Kidney (tissue), 14 donors: ENCODE results near the gene AOX1. TPM values are rescaled to one million over a fixed set of nuclear protein-coding genes. Genes with fewer than 3 reads are reported as not detected.

ENCODE experiments used
- DNase-seq, 5 donors: peaks; one replicate each; pipeline ENCODE4 v3.0.0-alpha.2; 2013 to 2020
- FAIRE-seq: peaks from 2 replicates; lab custom pipeline; 2012; peaks lifted over from hg19 to GRCh38; lab: Jason Lieb, UNC
- H3K27ac ChIP-seq, 2 donors: one replicate each; pipeline ENCODE4 v1.7.0; 2013; ENCODE audit warnings: low read depth in 2 of 2, low read length in 2 of 2, inconsistent platforms in 1 of 2
- H3K27me3 ChIP-seq: one replicate; pipeline ENCODE4 v1.7.1; 2013; ENCODE audit warnings: low read length, inconsistent platforms; ENCODE audit not compliant: control insufficient read depth, insufficient read depth
- H3K36me3 ChIP-seq, 3 donors: one replicate each; pipeline versions ENCODE4 v1.7.0 to v1.7.1; 2013; ENCODE audit warnings: low read length in 3 of 3, control low read depth in 1 of 3, inconsistent platforms in 1 of 3; ENCODE audit not compliant: insufficient read depth in 3 of 3, control insufficient read depth in 2 of 3
- H3K4me1 ChIP-seq, 3 donors: one replicate each; pipeline versions ENCODE4 v1.7.0 to v1.7.1; 2013; ENCODE audit warnings: low read length in 3 of 3, inconsistent platforms in 1 of 3, low read depth in 1 of 3; ENCODE audit not compliant: control insufficient read depth in 2 of 3, insufficient read depth in 2 of 3
- H3K4me3 ChIP-seq, 3 donors: one replicate each; pipeline versions ENCODE4 v1.7.0 to v1.8.1; 2013; ENCODE audit warnings: low read length in 3 of 3, control low read depth in 1 of 3, inconsistent platforms in 1 of 3
- H3K9ac ChIP-seq, 3 donors: one replicate each; pipeline versions ENCODE4 v1.7.0 to v1.7.1; 2013; ENCODE audit warnings: low read length in 3 of 3, control low read depth in 1 of 3, inconsistent platforms in 1 of 3
- H3K9me3 ChIP-seq, 3 donors: one replicate each; pipeline versions ENCODE4 v1.7.0 to v1.7.1; 2013; ENCODE audit warnings: low read length in 3 of 3, control low read depth in 1 of 3, inconsistent platforms in 1 of 3; ENCODE audit not compliant: control insufficient read depth in 2 of 3, insufficient read depth in 1 of 3
- intact Hi-C: fragments of 100-400 bp; cut with DNase I; formaldehyde crosslinking; loops from one replicate; pipeline ENCODE4 v1.11.1; 2022
- polyA plus RNA-seq: library from polyadenylated mRNA; stranded (reverse); fragments of 350-450 nt; fragmentation: Illumina TruSeq; extraction: RNeasy Lipid Tissue Mini Kit (QIAGEN cat#74804); gene quantifications from one replicate; pipeline ENCODE4 v1.2.3, GENCODE V29; 2014; ENCODE audit warnings: low read depth, low replicate concordance; ENCODE audit not compliant: insufficient read depth
- total RNA-seq: library from RNA; stranded (reverse); fragmentation: NEBNext Ultra II Directional; extraction: Animal tissue kit (Norgen Biotek cat#: 25700); gene quantifications from one replicate; pipeline ENCODE4 v1.2.1, GENCODE V29; 2021
- TF ChIP-seq, protein P1 (sequence below): IDR thresholded peaks from 3 replicates; pipeline ENCODE4 v1.5.1; 2012; ENCODE audit warnings: mild to moderate bottlenecking, moderate library complexity, borderline replicate concordance; ENCODE audit not compliant: insufficient read depth; ENCODE audit errors: extremely low read depth
- donor health status: control.
- donor health status: control.
- donor health status: control.
- donor health status: control.
- donor health status: control.
- donor health status: DM: yes; HTN: yes; CAD: no.
- donor health status: Normal renal cell carcinoma (clear cell type).

Gene AOX1
- total and polyA plus RNA-seq, 2 donors from 2014 or later, result 38.6 to 43.7 TPM

- TF ChIP-seq, protein P1, sequence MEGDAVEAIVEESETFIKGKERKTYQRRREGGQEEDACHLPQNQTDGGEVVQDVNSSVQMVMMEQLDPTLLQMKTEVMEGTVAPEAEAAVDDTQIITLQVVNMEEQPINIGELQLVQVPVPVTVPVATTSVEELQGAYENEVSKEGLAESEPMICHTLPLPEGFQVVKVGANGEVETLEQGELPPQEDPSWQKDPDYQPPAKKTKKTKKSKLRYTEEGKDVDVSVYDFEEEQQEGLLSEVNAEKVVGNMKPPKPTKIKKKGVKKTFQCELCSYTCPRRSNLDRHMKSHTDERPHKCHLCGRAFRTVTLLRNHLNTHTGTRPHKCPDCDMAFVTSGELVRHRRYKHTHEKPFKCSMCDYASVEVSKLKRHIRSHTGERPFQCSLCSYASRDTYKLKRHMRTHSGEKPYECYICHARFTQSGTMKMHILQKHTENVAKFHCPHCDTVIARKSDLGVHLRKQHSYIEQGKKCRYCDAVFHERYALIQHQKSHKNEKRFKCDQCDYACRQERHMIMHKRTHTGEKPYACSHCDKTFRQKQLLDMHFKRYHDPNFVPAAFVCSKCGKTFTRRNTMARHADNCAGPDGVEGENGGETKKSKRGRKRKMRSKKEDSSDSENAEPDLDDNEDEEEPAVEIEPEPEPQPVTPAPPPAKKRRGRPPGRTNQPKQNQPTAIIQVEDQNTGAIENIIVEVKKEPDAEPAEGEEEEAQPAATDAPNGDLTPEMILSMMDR, result no peak
- no peak for FAIRE-seq
Observed at GRCh38 chr2:200567932-200568331, 17.9 kb upstream of the AOX1 start.

DNA sequence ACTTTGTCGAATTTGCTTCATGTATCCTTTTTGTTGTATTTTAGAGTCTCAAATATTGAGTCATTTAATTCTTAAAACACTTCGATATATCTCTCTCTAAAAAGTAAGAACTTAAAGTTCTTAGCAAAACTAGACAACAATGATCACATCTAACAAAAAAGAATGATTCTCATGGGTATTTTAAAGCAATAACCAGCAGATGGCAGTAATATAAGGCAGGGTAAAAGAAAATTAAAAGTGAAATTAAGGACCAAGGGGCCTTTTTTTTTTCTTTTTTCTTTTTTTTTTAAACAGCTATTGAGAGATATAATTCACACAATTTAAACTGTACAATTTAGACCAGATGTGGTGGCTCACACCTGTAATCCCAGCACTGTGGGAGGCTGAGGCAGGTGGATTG lies 9.9 kb upstream of the AOX1 start:
- no peaks in the 10 kb centered on the region for H3K4me1 ChIP-seq
- no peak overlapping the region for H3K9ac ChIP-seq
- H3K9me3 ChIP-seq, result no peaks in the 10 kb centered on the region
- FAIRE-seq, result peak; percentile 70
- no peak overlapping the region for H3K27ac ChIP-seq
- no peaks in the 10 kb centered on the region for H3K36me3 ChIP-seq
- H3K27me3 ChIP-seq, result no peaks in the 10 kb centered on the region
- TF ChIP-seq, protein P1, result peak; percentile 13
- intact Hi-C loops, result loop anchor here (10.0 kb wide), 1 partner anchor 129 kb away; no protein-coding TSS in a partner anchor
- H3K4me3 ChIP-seq, result no peak overlapping the region
- DNase-seq, result no peak

More at GRCh38 chr2:200567932-200568331, 17.9 kb upstream of the AOX1 start:
- intact Hi-C loops, result no loop called here
- no peak overlapping the region for H3K27ac ChIP-seq
- no peak overlapping the region for H3K4me3 ChIP-seq
- no peak for DNase-seq
- H3K9me3 ChIP-seq, result no peaks in the 10 kb centered on the region
- H3K27me3 ChIP-seq, result no peaks in the 10 kb centered on the region
- H3K36me3 ChIP-seq, result no peaks in the 10 kb centered on the region
- H3K4me1 ChIP-seq, result no peaks in the 10 kb centered on the region
- no peak overlapping the region for H3K9ac ChIP-seq

DNA sequence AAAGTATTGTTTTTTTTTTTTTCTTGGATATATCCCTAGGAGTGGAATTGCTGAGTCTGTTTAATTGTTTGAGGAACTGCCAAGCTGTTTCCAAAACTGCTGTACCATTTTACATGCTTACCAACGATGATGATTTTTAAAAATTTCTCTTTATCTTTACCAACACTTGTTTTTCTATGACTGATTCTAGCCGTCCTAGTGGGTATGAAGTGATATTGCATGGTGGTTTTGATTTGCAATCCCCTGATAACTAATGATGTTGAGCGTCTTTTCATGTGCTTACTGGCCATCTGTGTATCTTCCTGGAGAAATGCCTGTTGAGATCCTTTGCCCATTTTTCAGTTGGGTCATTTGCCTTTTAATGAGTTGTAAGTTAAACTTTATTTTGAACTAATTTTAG lies 8.8 kb upstream of the AOX1 start:
- no peaks in the 10 kb centered on the region for H3K9me3 ChIP-seq
- FAIRE-seq (no peak), DNase-seq (no peak)
- H3K27me3 ChIP-seq, result no peaks in the 10 kb centered on the region
- TF ChIP-seq, protein P1, result no peak
- intact Hi-C loops, result loop anchor here (10.0 kb wide), 1 partner anchor 128 kb away; no protein-coding TSS in a partner anchor
- H3K9ac ChIP-seq, result no peak overlapping the region
- no peaks in the 10 kb centered on the region for H3K36me3 ChIP-seq
- H3K4me1 ChIP-seq, result no peaks in the 10 kb centered on the region
- no peak overlapping the region for H3K4me3 ChIP-seq
- H3K27ac ChIP-seq, result no peak overlapping the region

DNA sequence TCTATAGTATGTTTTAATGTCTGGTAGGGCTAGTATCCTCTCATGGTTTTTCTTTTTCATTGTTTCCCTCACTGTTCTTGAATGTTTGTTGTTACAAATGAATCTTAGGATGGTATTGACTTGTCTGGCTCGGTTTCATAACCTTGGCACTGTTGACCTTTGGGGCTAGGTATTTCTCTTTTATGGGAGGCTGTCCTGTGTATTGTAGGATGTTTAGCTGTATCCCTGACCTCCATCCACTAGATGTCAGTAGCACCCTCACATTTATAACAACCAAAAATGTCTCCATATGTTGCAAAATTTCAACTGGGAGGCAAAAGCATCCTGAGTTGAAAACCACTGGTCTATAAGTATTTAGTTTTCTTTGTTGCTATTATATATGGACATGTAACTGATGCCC lies 7.0 kb upstream of the AOX1 start:
- H3K36me3 ChIP-seq, result no peaks in the 10 kb centered on the region
- H3K27me3 ChIP-seq, result no peaks in the 10 kb centered on the region
- intact Hi-C loops, result loop anchor here (10.0 kb wide), 1 partner anchor 126 kb away; no protein-coding TSS in a partner anchor
- no peaks in the 10 kb centered on the region for H3K9me3 ChIP-seq
- H3K4me3 ChIP-seq, result no peak overlapping the region
- no peak overlapping the region for H3K9ac ChIP-seq
- DNase-seq (no peak), FAIRE-seq (no peak)
- no peak overlapping the region for H3K27ac ChIP-seq
- TF ChIP-seq, protein P1, result peak; percentile 62
- no peaks in the 10 kb centered on the region for H3K4me1 ChIP-seq
